Adipocyte (in vitro differentiated cells): ENCODE data around the gene ADAMTSL4.
A peak's percentile ranks its signal among the peaks of the same experiment; 100 is the strongest.

ENCODE experiments used
- DNase-seq: peaks from one replicate; pipeline ENCODE4 v3.0.0-alpha.2; 2015; ENCODE audit warnings: low read depth
- H3K27me3 ChIP-seq: replicated peaks from 2 replicates; pipeline ENCODE4 v1.7.0; 2013; ENCODE audit warnings: mild to moderate bottlenecking, low read length, moderate library complexity; ENCODE audit not compliant: control insufficient read depth, insufficient read depth
- H3K36me3 ChIP-seq: 2 replicates; pipeline ENCODE4 v1.7.0; 2013; ENCODE audit warnings: low read length, mild to moderate bottlenecking, moderate library complexity; ENCODE audit not compliant: control insufficient read depth, insufficient read depth, severe bottlenecking
- H3K4me1 ChIP-seq: 2 replicates; pipeline ENCODE4 v1.7.0; 2013; ENCODE audit warnings: mild to moderate bottlenecking, low read length, moderate library complexity; ENCODE audit not compliant: control insufficient read depth, insufficient read depth
- H3K4me3 ChIP-seq: 2 replicates; pipeline ENCODE4 v1.7.0; 2013; ENCODE audit warnings: mild to moderate bottlenecking, low read length, moderate library complexity
- H3K9ac ChIP-seq: 2 replicates; pipeline ENCODE4 v1.7.0; 2013; ENCODE audit warnings: mild to moderate bottlenecking, low read length, moderate library complexity
- H3K9me3 ChIP-seq: 2 replicates; pipeline ENCODE4 v1.7.0; 2013; ENCODE audit warnings: mild to moderate bottlenecking, low read length, moderate library complexity; ENCODE audit not compliant: control insufficient read depth

The ADAMTSL4 gene

GRCh38 chr1:150535511-150536287, 13.5 kb upstream of the ADAMTSL4 start:
- Histone ChIP-seq H3K36me3 (no peaks in the 10 kb centered on the region), H3K9ac (no peak overlapping the region), H3K9me3 (no peaks in the 10 kb centered on the region), H3K4me3 (no peak overlapping the region), H3K27me3 (no peaks in the 10 kb centered on the region), H3K4me1 (peaks cover 42% of the 10 kb centered on the region)
- DNase-seq = peak; percentile 19

GRCh38 chr1:150536836-150537731, 12.1 kb upstream of the ADAMTSL4 start:
- H3K36me3 ChIP-seq = no peaks in the 10 kb centered on the region
- DNase-seq = no peak
- H3K4me3 ChIP-seq = no peak overlapping the region
- H3K27me3 ChIP-seq = no peaks in the 10 kb centered on the region
- H3K9me3 ChIP-seq = no peaks in the 10 kb centered on the region
- peaks cover 41% of the 10 kb centered on the region for H3K4me1 ChIP-seq
- peak overlapping the region; percentile 35 for H3K9ac ChIP-seq

GRCh38 chr1:150537732-150538684, 11.2 kb upstream of the ADAMTSL4 start:
- Histone ChIP-seq H3K36me3 (no peaks in the 10 kb centered on the region), H3K9me3 (no peaks in the 10 kb centered on the region), H3K9ac (peak overlapping the region; percentile 35), H3K4me3 (no peak overlapping the region), H3K27me3 (no peaks in the 10 kb centered on the region), H3K4me1 (peaks cover 32% of the 10 kb centered on the region)
- DNase-seq = peak; percentile 73

GRCh38 chr1:150543500-150544143, 5.6 kb upstream of the ADAMTSL4 start:
- no peaks in the 10 kb centered on the region for H3K9me3 ChIP-seq
- no peak for DNase-seq
- H3K4me1 ChIP-seq = peaks cover 13% of the 10 kb centered on the region
- H3K27me3 ChIP-seq = no peaks in the 10 kb centered on the region
- H3K9ac ChIP-seq = peak overlapping the region; percentile 19
- no peaks in the 10 kb centered on the region for H3K36me3 ChIP-seq
- peak overlapping the region; percentile 22 for H3K4me3 ChIP-seq

GRCh38 chr1:150544204-150544603, 5.0 kb upstream of the ADAMTSL4 start:
- no peak for DNase-seq
- H3K36me3 ChIP-seq = no peaks in the 10 kb centered on the region
- H3K4me1 ChIP-seq = peaks cover 12% of the 10 kb centered on the region
- no peaks in the 10 kb centered on the region for H3K9me3 ChIP-seq
- peak overlapping the region; percentile 22 for H3K4me3 ChIP-seq
- H3K27me3 ChIP-seq = no peaks in the 10 kb centered on the region
- peak overlapping the region; percentile 19 for H3K9ac ChIP-seq

GRCh38 chr1:150545486-150546032, 3.6 kb upstream of the ADAMTSL4 start:
- Histone ChIP-seq H3K9ac (no peak overlapping the region), H3K27me3 (no peaks in the 10 kb centered on the region), H3K4me3 (no peak overlapping the region), H3K9me3 (no peaks in the 10 kb centered on the region), H3K4me1 (peaks cover 20% of the 10 kb centered on the region), H3K36me3 (no peaks in the 10 kb centered on the region)
- DNase-seq = no peak

- DNase-seq = no peak
- no peak overlapping the region for H3K4me3 ChIP-seq
- no peak overlapping the region for H3K9ac ChIP-seq
- H3K27me3 ChIP-seq = no peaks in the 10 kb centered on the region
- H3K4me1 ChIP-seq = peaks cover 28% of the 10 kb centered on the region
- no peaks in the 10 kb centered on the region for H3K9me3 ChIP-seq
- no peaks in the 10 kb centered on the region for H3K36me3 ChIP-seq
Observed at GRCh38 chr1:150546294-150546937, 2.8 kb upstream of the ADAMTSL4 start.

GRCh38 chr1:150548324-150548631, 930 bp upstream of the ADAMTSL4 start:
- Histone ChIP-seq H3K9me3 (no peaks in the 10 kb centered on the region), H3K4me3 (peak overlapping the region; percentile 83), H3K36me3 (no peaks in the 10 kb centered on the region), H3K9ac (peak overlapping the region; percentile 92), H3K4me1 (peaks cover 45% of the 10 kb centered on the region), H3K27me3 (no peaks in the 10 kb centered on the region)
- DNase-seq = no peak

- peak; percentile 48 for DNase-seq
- H3K9ac ChIP-seq = peak overlapping the region; percentile 94
- H3K4me1 ChIP-seq = peaks cover 41% of the 10 kb centered on the region
- H3K36me3 ChIP-seq = peaks cover 5% of the 10 kb centered on the region
- H3K27me3 ChIP-seq = no peaks in the 10 kb centered on the region
- H3K9me3 ChIP-seq = no peaks in the 10 kb centered on the region
- peak overlapping the region; percentile 88 for H3K4me3 ChIP-seq
Observed at GRCh38 chr1:150549496-150550221, 451 bp downstream of the ADAMTSL4 start.
